Measurements from ENCODE around the gene ANKAR.
"Not testable (repeated sequence)": the region's sequence is repeated elsewhere in the genome, so short reads cannot be mapped to it uniquely, and the experiment has no call there.

Gene ANKAR

DNA sequence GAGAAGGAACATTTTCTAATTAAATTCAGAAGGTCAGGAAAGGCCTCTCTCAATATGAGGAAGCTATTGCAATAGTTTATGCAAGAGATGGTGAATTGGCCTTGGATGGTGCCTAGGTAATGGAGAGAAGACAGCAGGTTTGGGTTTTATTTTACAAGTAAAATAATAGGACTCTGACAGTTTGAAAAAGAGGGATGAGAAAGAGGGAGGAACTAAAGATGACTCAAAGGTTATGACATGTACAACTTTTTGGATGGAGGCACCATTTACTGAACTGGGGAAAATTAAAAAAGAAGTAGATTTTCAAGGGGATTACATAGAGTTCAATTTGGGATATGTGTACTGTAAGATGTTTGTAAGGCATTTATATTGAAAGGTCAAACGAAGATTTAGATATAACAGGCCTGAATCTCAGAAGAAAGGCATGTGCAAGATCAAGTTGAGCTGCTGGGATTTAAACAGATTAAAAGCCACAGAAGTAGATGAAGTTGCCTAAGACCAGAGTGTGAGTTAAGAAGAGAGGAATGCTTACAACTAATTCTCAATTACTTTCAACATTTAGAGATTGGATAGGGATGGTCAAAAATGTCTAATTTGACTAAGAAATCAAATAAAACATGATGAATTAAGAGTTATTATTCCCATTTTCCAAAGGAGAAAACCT is 25.5 kb upstream of the ANKAR start:
- DNase-seq (ENCODE audit: low read depth) = no peak
- no peak overlapping the region for H3K4me3 ChIP-seq (ENCODE audit: low read depth, low read length)
- TF ChIP-seq, protein P1, sequence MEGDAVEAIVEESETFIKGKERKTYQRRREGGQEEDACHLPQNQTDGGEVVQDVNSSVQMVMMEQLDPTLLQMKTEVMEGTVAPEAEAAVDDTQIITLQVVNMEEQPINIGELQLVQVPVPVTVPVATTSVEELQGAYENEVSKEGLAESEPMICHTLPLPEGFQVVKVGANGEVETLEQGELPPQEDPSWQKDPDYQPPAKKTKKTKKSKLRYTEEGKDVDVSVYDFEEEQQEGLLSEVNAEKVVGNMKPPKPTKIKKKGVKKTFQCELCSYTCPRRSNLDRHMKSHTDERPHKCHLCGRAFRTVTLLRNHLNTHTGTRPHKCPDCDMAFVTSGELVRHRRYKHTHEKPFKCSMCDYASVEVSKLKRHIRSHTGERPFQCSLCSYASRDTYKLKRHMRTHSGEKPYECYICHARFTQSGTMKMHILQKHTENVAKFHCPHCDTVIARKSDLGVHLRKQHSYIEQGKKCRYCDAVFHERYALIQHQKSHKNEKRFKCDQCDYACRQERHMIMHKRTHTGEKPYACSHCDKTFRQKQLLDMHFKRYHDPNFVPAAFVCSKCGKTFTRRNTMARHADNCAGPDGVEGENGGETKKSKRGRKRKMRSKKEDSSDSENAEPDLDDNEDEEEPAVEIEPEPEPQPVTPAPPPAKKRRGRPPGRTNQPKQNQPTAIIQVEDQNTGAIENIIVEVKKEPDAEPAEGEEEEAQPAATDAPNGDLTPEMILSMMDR (IDR thresholded peaks at IDR 0.05; ENCODE audit: low read depth, low read length, missing control alignments) = no peak

GRCh38 chr2:189651284-189651683 is 23.2 kb upstream of the ANKAR start:
- H3K4me3 ChIP-seq (ENCODE audit: low read depth, low read length) = no peak overlapping the region
- TF ChIP-seq, protein P1 (IDR thresholded peaks at IDR 0.05; ENCODE audit: low read depth, low read length, missing control alignments) = no peak
- DNase-seq (ENCODE audit: low read depth) = no peak

- not testable (repeated sequence) for DNase-seq (ENCODE audit: low read depth)
Measured at GRCh38 chr2:189653464-189653863, 21.0 kb upstream of the ANKAR start.

GRCh38 chr2:189654641-189655040 is 19.8 kb upstream of the ANKAR start:
- no peak for DNase-seq (ENCODE audit: low read depth)

More at GRCh38 chr2:189653464-189653863, 21.0 kb upstream of the ANKAR start:
- H3K4me3 ChIP-seq (ENCODE audit: low read depth, low read length) = not testable (repeated sequence)

DNA sequence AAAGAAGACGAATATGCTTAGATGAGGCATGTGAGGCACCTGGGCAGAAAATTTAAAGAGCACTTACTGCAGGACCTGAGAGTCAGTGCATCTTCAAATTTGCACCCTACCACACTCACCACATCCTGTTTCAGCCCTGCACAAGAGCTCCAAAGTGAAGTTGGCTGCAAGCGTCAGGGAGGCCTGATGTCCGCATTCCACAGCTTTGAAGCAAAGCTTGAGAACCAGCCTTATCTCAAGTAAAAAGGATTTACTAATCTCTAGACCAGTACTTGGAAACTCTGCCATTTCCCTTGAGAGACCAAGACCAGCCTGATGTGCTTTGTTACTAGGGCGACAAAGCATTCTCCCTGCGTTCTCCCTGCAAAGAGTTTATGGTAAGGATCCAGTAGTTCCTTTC is 16.6 kb upstream of the ANKAR start:
- H3K4me3 ChIP-seq (ENCODE audit: low read depth, low read length) = peak overlapping the region; percentile 23; the same call in 1 of the 2 replicates
- TF ChIP-seq, protein P1 (IDR thresholded peaks at IDR 0.05; ENCODE audit: low read depth, low read length, missing control alignments) = no peak
- peak; percentile 91 for DNase-seq (ENCODE audit: low read depth)

More at GRCh38 chr2:189654641-189655040, 19.8 kb upstream of the ANKAR start:
- TF ChIP-seq, protein P1 (IDR thresholded peaks at IDR 0.05; ENCODE audit: low read depth, low read length, missing control alignments) = no peak
- no peak overlapping the region for H3K4me3 ChIP-seq (ENCODE audit: low read depth, low read length)

GRCh38 chr2:189658306-189659212 is 15.9 kb upstream of the ANKAR start:
- no peak for DNase-seq (ENCODE audit: low read depth)
- peak overlapping the region; percentile 23; the same call in 1 of the 2 replicates for H3K4me3 ChIP-seq (ENCODE audit: low read depth, low read length)
- TF ChIP-seq, protein P1 (IDR thresholded peaks at IDR 0.05; ENCODE audit: low read depth, low read length, missing control alignments) = no peak

DNA sequence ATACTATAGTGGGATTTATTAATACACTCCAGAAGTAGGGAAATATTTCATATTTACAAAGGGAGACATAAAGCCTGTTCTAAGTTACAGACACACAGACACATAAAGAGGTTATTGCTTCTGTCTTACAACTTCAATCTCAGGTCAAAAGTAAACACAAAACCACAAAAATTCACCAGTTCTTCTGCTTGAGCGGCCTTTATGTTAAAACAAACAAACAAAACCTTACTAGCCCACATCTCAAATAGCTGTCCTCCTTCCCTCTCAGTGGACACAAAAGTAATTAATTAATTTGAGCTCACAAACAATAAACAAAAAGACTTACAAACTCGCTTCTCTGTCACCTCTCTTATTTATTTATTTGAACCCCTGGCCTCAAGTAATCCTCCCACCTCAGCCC is 14.7 kb upstream of the ANKAR start:
- H3K4me3 ChIP-seq (ENCODE audit: low read depth, low read length) = no peak overlapping the region
- no peak for DNase-seq (ENCODE audit: low read depth)
- TF ChIP-seq, protein P1 (IDR thresholded peaks at IDR 0.05; ENCODE audit: low read depth, low read length, missing control alignments) = no peak

All from GM12864 (cell line).